ENCODE data around the gene KCP.

KCP gene

GRCh38 chr7:128910569-128910945, at the start of gene KCP:
KCP (minus strand) TSS chr7:128910709; CDS start chr7:128910676, 33 bp downstream.
- no peaks in the 10 kb centered on the region for H3K9me3 ChIP-seq (ENCODE audit: severe bottlenecking)
- TF ChIP-seq, protein P1, sequence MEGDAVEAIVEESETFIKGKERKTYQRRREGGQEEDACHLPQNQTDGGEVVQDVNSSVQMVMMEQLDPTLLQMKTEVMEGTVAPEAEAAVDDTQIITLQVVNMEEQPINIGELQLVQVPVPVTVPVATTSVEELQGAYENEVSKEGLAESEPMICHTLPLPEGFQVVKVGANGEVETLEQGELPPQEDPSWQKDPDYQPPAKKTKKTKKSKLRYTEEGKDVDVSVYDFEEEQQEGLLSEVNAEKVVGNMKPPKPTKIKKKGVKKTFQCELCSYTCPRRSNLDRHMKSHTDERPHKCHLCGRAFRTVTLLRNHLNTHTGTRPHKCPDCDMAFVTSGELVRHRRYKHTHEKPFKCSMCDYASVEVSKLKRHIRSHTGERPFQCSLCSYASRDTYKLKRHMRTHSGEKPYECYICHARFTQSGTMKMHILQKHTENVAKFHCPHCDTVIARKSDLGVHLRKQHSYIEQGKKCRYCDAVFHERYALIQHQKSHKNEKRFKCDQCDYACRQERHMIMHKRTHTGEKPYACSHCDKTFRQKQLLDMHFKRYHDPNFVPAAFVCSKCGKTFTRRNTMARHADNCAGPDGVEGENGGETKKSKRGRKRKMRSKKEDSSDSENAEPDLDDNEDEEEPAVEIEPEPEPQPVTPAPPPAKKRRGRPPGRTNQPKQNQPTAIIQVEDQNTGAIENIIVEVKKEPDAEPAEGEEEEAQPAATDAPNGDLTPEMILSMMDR (IDR thresholded peaks at IDR 0.05; ENCODE audit: poor library complexity, severe bottlenecking), result no peak
- DNase-seq (ENCODE audit: low spot score), result peak; percentile 68
- no peak for ATAC-seq (ENCODE audit: low read depth)
- no peak within 1 kb of the TSS for H3K4me3 ChIP-seq (ENCODE audit: severe bottlenecking)
- H3K27me3 ChIP-seq (ENCODE audit: insufficient read depth, poor library complexity, severe bottlenecking), result peaks cover 15% of the 10 kb centered on the region
- no peaks in the 10 kb centered on the region for H3K4me1 ChIP-seq (ENCODE audit: insufficient read depth, poor library complexity, severe bottlenecking)
- H3K36me3 ChIP-seq (ENCODE audit: low read depth), result no peaks in the 10 kb centered on the region
- no peak within 1 kb of the TSS for H3K27ac ChIP-seq (ENCODE audit: poor library complexity, severe bottlenecking)

GRCh38 chr7:128959296-128959695, 48.8 kb upstream of the KCP start:
- no peak for DNase-seq (ENCODE audit: low spot score)
- Histone ChIP-seq H3K27ac (ENCODE audit: poor library complexity, severe bottlenecking) (no peak overlapping the region), H3K36me3 (ENCODE audit: low read depth) (peaks cover 80% of the 10 kb centered on the region), H3K27me3 (ENCODE audit: insufficient read depth, poor library complexity, severe bottlenecking) (no peaks in the 10 kb centered on the region), H3K4me1 (ENCODE audit: insufficient read depth, poor library complexity, severe bottlenecking) (peaks cover 30% of the 10 kb centered on the region), H3K4me3 (ENCODE audit: severe bottlenecking) (no peak overlapping the region), H3K9me3 (ENCODE audit: severe bottlenecking) (no peaks in the 10 kb centered on the region)
- TF ChIP-seq, protein P1 (IDR thresholded peaks at IDR 0.05; ENCODE audit: poor library complexity, severe bottlenecking), result no peak
- ATAC-seq (ENCODE audit: low read depth), result no peak

DNA sequence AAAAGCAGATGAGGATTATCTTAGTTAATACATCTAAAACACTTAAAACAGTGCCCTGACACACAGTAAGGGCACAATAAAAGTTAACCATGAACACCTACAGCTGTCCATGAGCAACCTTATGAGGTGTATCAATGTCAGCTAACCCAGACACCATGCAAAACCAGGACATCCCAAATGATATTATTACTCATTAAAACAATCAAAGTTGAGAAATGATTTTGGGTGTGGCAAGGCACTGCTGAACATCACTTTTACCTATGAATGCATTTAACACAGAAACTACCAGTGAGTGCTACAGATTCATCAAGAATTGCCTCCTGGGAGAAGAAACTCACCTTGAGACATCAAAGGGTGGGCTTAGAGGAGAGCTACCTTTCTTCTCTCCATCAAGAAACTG, 45.5 kb upstream of the KCP start:
- Histone ChIP-seq H3K36me3 (ENCODE audit: low read depth) (peaks cover 68% of the 10 kb centered on the region), H3K27ac (ENCODE audit: poor library complexity, severe bottlenecking) (no peak overlapping the region), H3K4me3 (ENCODE audit: severe bottlenecking) (no peak overlapping the region), H3K9me3 (ENCODE audit: severe bottlenecking) (no peaks in the 10 kb centered on the region), H3K27me3 (ENCODE audit: insufficient read depth, poor library complexity, severe bottlenecking) (no peaks in the 10 kb centered on the region), H3K4me1 (ENCODE audit: insufficient read depth, poor library complexity, severe bottlenecking) (peaks cover 4% of the 10 kb centered on the region)
- TF ChIP-seq, protein P1 (IDR thresholded peaks at IDR 0.05; ENCODE audit: poor library complexity, severe bottlenecking), result no peak
- ATAC-seq (ENCODE audit: low read depth) (no peak), DNase-seq (ENCODE audit: low spot score) (no peak)

- H3K4me3 ChIP-seq (ENCODE audit: severe bottlenecking), result no peak overlapping the region
- no peak for DNase-seq (ENCODE audit: low spot score)
- no peak for ATAC-seq (ENCODE audit: low read depth)
- TF ChIP-seq, protein P1 (IDR thresholded peaks at IDR 0.05; ENCODE audit: poor library complexity, severe bottlenecking), result no peak
- H3K9me3 ChIP-seq (ENCODE audit: severe bottlenecking), result no peaks in the 10 kb centered on the region
- H3K27ac ChIP-seq (ENCODE audit: poor library complexity, severe bottlenecking), result no peak overlapping the region
- no peaks in the 10 kb centered on the region for H3K4me1 ChIP-seq (ENCODE audit: insufficient read depth, poor library complexity, severe bottlenecking)
- no peaks in the 10 kb centered on the region for H3K27me3 ChIP-seq (ENCODE audit: insufficient read depth, poor library complexity, severe bottlenecking)
- H3K36me3 ChIP-seq (ENCODE audit: low read depth), result peaks cover 61% of the 10 kb centered on the region
Measured at GRCh38 chr7:128954830-128955802, 44.6 kb upstream of the KCP start.

GRCh38 chr7:128954150-128954549, 43.6 kb upstream of the KCP start:
- DNase-seq (ENCODE audit: low spot score) (no peak), ATAC-seq (ENCODE audit: low read depth) (no peak)
- Histone ChIP-seq H3K4me3 (ENCODE audit: severe bottlenecking) (no peak overlapping the region), H3K36me3 (ENCODE audit: low read depth) (peaks cover 55% of the 10 kb centered on the region), H3K27ac (ENCODE audit: poor library complexity, severe bottlenecking) (no peak overlapping the region), H3K9me3 (ENCODE audit: severe bottlenecking) (no peaks in the 10 kb centered on the region), H3K27me3 (ENCODE audit: insufficient read depth, poor library complexity, severe bottlenecking) (no peaks in the 10 kb centered on the region), H3K4me1 (ENCODE audit: insufficient read depth, poor library complexity, severe bottlenecking) (no peaks in the 10 kb centered on the region)
- TF ChIP-seq, protein P1 (IDR thresholded peaks at IDR 0.05; ENCODE audit: poor library complexity, severe bottlenecking), result no peak
